Esophagus (tissue), 2 donors: ENCODE data around the gene SUMF2. TPM values are rescaled to one million over a fixed set of nuclear protein-coding genes. Genes with fewer than 3 reads are reported as not detected.
"Not testable (repeated sequence)": the region's sequence is repeated elsewhere in the genome, so short reads cannot be mapped to it uniquely, and the experiment has no call there.

Experiments
- H3K27ac ChIP-seq, 2 donors: one replicate each; pipeline ENCODE4 v1.5.1; 2013; ENCODE audit warnings: low read depth in 2 of 2, mild to moderate bottlenecking in 2 of 2, inconsistent platforms in 1 of 2, low read length in 1 of 2, moderate library complexity in 1 of 2
- H3K27me3 ChIP-seq, 2 donors: one replicate each; pipeline ENCODE4 v1.6.1; 2013; ENCODE audit warnings: low read length in 2 of 2, control low read depth in 1 of 2, mild to moderate bottlenecking in 1 of 2; ENCODE audit not compliant: insufficient read depth in 2 of 2, control insufficient read depth in 1 of 2
- H3K36me3 ChIP-seq, 2 donors: one replicate each; pipeline ENCODE4 v1.6.1; 2013; ENCODE audit warnings: low read length in 1 of 2; ENCODE audit not compliant: control insufficient read depth in 2 of 2, insufficient read depth in 2 of 2
- H3K4me1 ChIP-seq, 2 donors: one replicate each; pipeline ENCODE4 v1.6.1; 2013; ENCODE audit warnings: low read length in 1 of 2; ENCODE audit not compliant: control insufficient read depth in 2 of 2, insufficient read depth in 2 of 2
- H3K4me3 ChIP-seq, 2 donors: one replicate each; pipeline ENCODE4 v1.5.1; 2013; ENCODE audit warnings: low read length in 2 of 2, mild to moderate bottlenecking in 2 of 2, low read depth in 1 of 2, moderate library complexity in 1 of 2
- H3K9me3 ChIP-seq, 2 donors: one replicate each; pipeline ENCODE4 v1.6.1; 2013; ENCODE audit warnings: mild to moderate bottlenecking in 2 of 2, low read depth in 1 of 2, low read length in 1 of 2, moderate library complexity in 1 of 2; ENCODE audit not compliant: control insufficient read depth in 2 of 2, insufficient read depth in 1 of 2
- WGBS, 2 donors: extraction: QIAGEN DNeasy Blood & Tissue Kit; methylation state at CpG; one replicate each; pipeline ENCODE4 v1.1.7; 2013; 5-methylcytosine and 5-hydroxymethylcytosine counted together
- polyA plus RNA-seq, 2 donors: library from polyadenylated mRNA; stranded (reverse); fragments of 200-250 nt; gene quantifications; one replicate each; pipeline ENCODE4 v1.2.3, GENCODE V29; 2013
- donor health status: healthy with polysubstance abuse.
- donor health status: Bipolar disorder and iron deficiency.

SUMF2 gene
- polyA plus RNA-seq, result 10 to 100 TPM; 43.3 to 64.1 TPM

- WGBS, 2 donors, result 0 to 1% methylated on average over 49 of the region's 49 CpGs
- peaks cover 0 to 2% of the 10 kb centered on the region in 2 donors for H3K4me1 ChIP-seq
- peaks cover 2 to 4% of the 10 kb centered on the region in 2 donors for H3K36me3 ChIP-seq
- H3K27ac ChIP-seq, result peak within 1 kb of the TSS; percentile 87 to 98
- no peaks in the 10 kb centered on the region for H3K27me3 ChIP-seq
- peak within 1 kb of the TSS; percentile 88 to 90 for H3K4me3 ChIP-seq
- no peaks in the 10 kb centered on the region for H3K9me3 ChIP-seq
These were observed at the start of gene SUMF2 for GRCh38 chr7:56063882-56064625. SUMF2 (plus strand) TSS chr7:56064286; CDS start chr7:56064312, 26 bp downstream.

- H3K36me3 ChIP-seq, H3K4me3 ChIP-seq, H3K27ac ChIP-seq, H3K9me3 ChIP-seq, H3K4me1 ChIP-seq, H3K27me3 ChIP-seq: not testable (repeated sequence)
- WGBS, 2 donors, result 74 to 95% methylated on average over 3 of the region's 3 CpGs
These were observed 47.1 kb upstream of the SUMF2 start for GRCh38 chr7:56017015-56017414.

GRCh38 chr7:56019501-56019900 lies 44.6 kb upstream of the SUMF2 start:
- 69 to 80% methylated on average over 9 of the region's 9 CpGs for WGBS, 2 donors
- Histone ChIP-seq H3K4me1 (no peaks in the 10 kb centered on the region), H3K36me3 (peaks cover 2 to 4% of the 10 kb centered on the region in 2 donors)

GRCh38 chr7:56023500-56023899 lies 40.6 kb upstream of the SUMF2 start:
- Histone ChIP-seq H3K9me3 (no peaks in the 10 kb centered on the region), H3K36me3 (peaks cover 2 to 4% of the 10 kb centered on the region in 2 donors)

More at GRCh38 chr7:56019501-56019900, 44.6 kb upstream of the SUMF2 start:
- no peak overlapping the region for H3K27ac ChIP-seq
- H3K9me3 ChIP-seq, result no peaks in the 10 kb centered on the region
- no peak overlapping the region for H3K4me3 ChIP-seq
- no peaks in the 10 kb centered on the region for H3K27me3 ChIP-seq

GRCh38 chr7:56026538-56026937 lies 37.5 kb upstream of the SUMF2 start:
- no peaks in the 10 kb centered on the region for H3K36me3 ChIP-seq
- WGBS, 2 donors, result 49 to 89% methylated on average over 2 of the region's 2 CpGs
- no peaks in the 10 kb centered on the region for H3K9me3 ChIP-seq
- no peaks in the 10 kb centered on the region for H3K27me3 ChIP-seq
- no peak overlapping the region for H3K4me3 ChIP-seq
- no peak overlapping the region for H3K27ac ChIP-seq
- H3K4me1 ChIP-seq, result no peaks in the 10 kb centered on the region

More at GRCh38 chr7:56023500-56023899, 40.6 kb upstream of the SUMF2 start:
- Histone ChIP-seq H3K4me1 (no peaks in the 10 kb centered on the region), H3K4me3 (no peak overlapping the region), H3K27ac (no peak overlapping the region), H3K27me3 (no peaks in the 10 kb centered on the region)

GRCh38 chr7:56028942-56029630 lies 35.0 kb upstream of the SUMF2 start:
- H3K36me3 ChIP-seq, result no peaks in the 10 kb centered on the region
- H3K9me3 ChIP-seq, result no peaks in the 10 kb centered on the region
- H3K27me3 ChIP-seq, result no peaks in the 10 kb centered on the region
- no peaks in the 10 kb centered on the region for H3K4me1 ChIP-seq
- no peak overlapping the region for H3K4me3 ChIP-seq
- WGBS, 2 donors, result 73 to 81% methylated on average over 9 of the region's 9 CpGs
- no peak overlapping the region for H3K27ac ChIP-seq

- no peak overlapping the region for H3K27ac ChIP-seq
- H3K9me3 ChIP-seq, result no peaks in the 10 kb centered on the region
- H3K36me3 ChIP-seq, result no peaks in the 10 kb centered on the region
- H3K27me3 ChIP-seq, result no peaks in the 10 kb centered on the region
- no peak overlapping the region for H3K4me3 ChIP-seq
- 95 to 98% methylated on average over 8 of the region's 8 CpGs for WGBS, 2 donors
- H3K4me1 ChIP-seq, result no peaks in the 10 kb centered on the region
These were observed 33.7 kb upstream of the SUMF2 start for GRCh38 chr7:56030340-56030739.

GRCh38 chr7:56031556-56031955 lies 32.5 kb upstream of the SUMF2 start:
- WGBS, 2 donors, result 85 to 88% methylated on average over 8 of the region's 8 CpGs
- H3K27ac ChIP-seq, result not testable (repeated sequence)

GRCh38 chr7:56032578-56032977 lies 31.5 kb upstream of the SUMF2 start:
- H3K9me3 ChIP-seq, H3K27me3 ChIP-seq, H3K4me3 ChIP-seq, H3K27ac ChIP-seq, H3K36me3 ChIP-seq, H3K4me1 ChIP-seq: not testable (repeated sequence)
- WGBS, 2 donors, result 97% methylated on average over 7 of the region's 7 CpGs

More at GRCh38 chr7:56031556-56031955, 32.5 kb upstream of the SUMF2 start:
- H3K27me3 ChIP-seq, H3K9me3 ChIP-seq, H3K4me1 ChIP-seq, H3K36me3 ChIP-seq, H3K4me3 ChIP-seq: not testable (repeated sequence)
